Hypothalamus (tissue), 51 donors: ENCODE data around the gene ZNF229.
"Not testable (repeated sequence)": the region's sequence is repeated elsewhere in the genome, so short reads cannot be mapped to it uniquely, and the experiment has no call there.

Experiments used
- DNase-seq, 51 donors: peaks; one replicate each; lab custom pipeline; 2025; lab: John Stamatoyannopoulos, UW

The ZNF229 gene

DNA sequence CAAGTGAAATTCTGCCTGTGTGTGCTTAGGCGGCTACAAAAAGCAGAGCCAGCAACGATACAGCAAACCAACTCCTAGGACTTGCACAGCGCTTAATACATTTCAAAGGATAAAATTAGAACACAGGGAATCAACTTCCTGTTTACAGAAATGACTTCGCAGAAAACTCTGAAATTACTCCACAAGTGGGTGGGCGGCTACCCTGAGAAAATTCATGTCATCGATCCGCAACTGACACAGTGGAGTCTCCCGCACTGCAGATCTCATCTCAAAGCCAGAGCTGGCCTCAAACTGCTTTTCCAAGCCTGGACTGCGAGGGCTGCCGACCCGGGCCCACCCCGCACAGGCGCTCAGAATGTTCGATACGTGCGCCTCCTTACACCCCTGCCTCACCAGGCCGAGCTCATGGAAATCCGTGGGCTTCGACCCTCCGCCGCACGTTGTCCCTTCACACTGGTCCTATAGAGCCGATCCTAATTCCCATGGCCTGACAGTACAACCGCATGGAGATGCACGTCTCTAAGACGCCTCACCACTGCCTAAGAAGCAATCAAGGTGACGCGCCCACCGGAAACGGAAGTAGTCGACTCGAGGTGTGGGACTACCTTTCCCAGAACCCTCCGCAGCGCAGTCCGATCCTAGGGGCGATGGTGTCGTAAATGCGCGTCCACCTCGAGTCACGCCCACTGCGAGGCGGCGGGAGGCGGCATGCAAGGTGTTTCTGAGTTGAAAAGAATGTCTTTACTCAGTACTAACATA lies at the start of gene ZNF229:
Gene ZNF229 (minus strand): TSS at position 557 of the 759 bp plus-strand sequence. CDS start 5,625 bp downstream, outside the sequence.
- DNase-seq = peak in 50 of 51 donors; percentile 5 to 85 (median 62)

DNA sequence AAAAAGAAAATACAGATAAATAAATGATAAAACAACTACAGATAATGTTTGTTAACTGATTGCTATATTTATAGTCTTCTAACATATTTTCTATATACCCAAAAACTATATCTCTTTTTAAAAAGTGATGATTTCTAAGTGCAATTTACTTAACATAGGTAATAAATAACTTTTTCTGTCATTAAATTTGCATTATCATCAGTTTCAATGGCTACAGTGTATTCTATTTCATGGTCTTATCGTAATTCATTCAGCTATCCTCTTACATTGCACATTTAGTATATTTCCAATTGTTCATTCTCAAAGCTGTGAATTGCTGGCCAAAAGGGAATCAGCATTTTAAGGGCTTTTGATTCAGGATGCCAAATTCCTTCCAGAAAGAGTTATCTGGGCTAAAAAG lies 48.4 kb upstream of the ZNF229 start:
- DNase-seq = no peak

DNA sequence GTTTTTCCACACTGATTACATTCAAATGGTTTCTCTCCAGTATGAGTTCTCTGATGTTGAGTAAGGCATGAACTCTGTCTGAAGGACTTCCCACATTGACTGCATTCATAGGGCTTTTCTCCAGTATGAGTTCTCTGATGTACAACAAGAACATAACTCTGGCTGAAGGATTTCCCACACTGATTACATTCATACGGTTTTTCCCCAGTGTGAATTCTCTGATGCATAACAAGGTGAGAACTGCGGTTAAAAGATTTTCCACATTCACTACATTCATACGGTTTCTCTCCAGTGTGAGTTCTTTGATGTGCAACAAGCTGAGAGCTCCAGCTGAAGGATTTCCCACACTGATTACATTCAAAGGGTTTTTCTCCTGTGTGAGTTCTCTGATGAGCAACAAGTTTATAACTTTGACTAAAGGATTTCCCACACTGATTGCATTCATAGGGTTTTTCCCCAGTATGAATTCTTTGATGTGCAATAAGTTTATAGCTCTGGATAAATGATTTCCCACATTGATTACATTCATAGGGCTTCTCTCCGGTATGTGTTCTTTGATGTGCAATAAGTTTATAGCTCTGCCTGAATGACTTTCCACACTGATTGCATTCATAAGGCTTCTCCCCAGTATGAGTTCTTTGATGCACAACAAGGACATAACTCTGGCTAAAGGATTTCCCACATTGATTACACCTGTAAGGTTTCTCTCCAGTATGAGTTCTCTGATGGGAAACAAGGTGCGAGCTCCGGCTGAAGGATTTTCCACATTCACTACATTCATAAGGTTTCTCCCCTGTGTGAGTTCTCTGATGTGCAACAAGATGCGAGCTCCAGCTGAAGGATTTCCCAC lies 28.5 kb upstream of the ZNF229 start:
- DNase-seq = no peak

DNA sequence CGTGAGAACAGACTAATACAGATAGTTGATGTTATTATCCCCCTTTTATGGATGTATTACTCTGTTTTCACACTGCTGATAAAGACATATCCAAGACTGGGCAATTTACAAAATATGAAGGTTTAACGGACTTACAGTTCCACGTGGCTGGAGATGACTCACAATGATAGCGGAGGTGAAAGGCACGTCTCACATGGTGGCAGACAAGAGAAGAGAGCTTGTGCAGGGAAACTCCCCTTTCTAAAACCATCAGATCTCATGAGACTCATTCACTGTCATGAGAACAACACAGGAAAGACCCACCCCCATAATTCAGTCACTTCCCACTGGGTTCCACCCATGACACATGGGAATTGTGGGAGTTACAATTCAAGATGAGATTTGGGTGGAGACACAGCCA lies 20.5 kb upstream of the ZNF229 start:
- not testable (repeated sequence) for DNase-seq

DNA sequence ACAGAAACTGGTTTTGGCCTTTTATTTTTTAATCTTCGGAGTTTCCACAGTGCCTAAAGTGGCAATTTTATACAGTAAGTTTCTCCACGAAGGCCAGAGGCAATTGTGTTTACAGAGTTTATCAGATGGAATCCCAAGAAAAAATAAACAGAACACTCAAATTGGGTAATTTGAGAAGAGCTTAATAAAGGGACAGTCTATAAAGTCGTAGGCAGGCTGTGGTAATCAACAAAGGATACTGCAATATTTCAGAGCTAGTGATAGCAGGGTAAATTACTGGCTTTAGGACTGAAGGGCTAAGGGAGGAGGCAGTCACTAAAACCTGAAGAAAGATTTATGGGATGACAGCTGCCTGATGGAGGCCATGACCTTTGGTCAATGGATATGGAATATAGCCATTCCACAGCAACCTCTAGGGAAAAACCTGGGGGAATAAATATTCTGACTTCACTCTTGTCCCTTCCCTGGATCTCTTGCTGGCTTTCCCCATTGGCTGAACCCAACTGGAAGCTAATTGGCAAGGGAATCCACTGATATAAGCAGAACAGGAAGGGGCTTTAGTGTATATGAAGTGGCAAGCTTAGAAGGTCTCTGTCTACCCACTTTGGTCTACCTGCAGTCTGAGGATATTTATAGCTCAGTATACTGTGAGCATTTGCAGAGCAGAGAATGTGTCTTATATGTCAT lies 14.5 kb upstream of the ZNF229 start:
- not testable (repeated sequence) for DNase-seq

DNA sequence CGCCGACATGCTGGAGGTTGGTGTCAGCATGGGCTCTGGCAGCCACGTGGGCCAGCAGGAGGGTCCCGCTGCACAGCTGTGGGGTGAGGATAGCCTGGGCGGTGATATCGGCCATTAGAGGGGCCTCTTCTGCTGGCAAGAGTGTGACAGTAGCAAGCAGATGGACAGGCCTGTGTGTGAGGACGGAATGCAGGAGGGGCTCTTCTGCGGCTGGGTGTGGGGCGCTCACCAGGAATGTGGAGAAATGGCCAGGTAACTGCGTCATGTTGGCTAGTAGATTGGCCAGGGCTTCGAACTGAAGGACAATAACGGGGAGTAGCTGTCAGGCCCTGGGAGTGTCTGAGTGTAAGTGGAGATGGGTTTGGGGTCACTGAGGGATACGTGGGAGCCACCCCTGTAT lies 7.7 kb upstream of the ZNF229 start:
- DNase-seq = not testable (repeated sequence)

DNA sequence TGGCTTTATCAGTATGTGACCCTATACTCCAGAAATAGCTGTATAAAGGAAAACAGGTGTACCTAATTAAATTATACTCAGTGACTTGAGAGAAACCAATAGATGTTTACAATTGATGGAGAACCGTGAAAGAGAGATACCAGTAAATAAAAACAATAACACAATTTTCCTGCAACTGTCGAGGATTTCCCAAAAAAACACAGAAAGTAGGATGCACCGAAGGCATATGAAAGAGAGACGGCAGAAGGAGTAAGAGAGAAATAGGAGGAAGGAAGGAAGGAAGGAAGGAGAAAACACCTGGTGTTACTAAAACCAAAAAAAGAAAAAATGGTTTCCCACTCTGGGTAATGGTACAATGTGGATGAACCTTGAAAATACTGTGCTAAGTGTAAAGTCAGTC lies 6.8 kb upstream of the ZNF229 start:
- DNase-seq = no peak

DNA sequence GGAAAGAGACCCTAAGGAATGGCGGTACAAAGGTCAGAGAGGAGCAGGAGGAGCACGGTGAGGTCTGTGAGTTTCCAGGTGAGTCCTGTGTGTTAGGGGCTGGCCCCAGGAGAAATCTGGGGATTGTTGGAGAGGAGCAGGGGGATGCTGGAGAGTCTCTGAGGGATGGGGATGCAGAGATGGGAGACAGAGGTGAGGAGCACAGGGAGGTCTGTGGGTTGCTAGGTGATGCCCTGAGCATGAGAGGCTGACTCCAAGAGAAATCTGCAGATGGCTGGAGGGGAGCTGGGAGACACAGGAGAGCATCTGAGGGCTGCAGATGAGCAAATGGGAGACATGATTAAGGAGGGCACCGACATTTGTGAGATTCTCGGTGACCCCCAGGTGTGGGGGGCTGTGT lies 4.1 kb upstream of the ZNF229 start:
- DNase-seq = no peak

DNA sequence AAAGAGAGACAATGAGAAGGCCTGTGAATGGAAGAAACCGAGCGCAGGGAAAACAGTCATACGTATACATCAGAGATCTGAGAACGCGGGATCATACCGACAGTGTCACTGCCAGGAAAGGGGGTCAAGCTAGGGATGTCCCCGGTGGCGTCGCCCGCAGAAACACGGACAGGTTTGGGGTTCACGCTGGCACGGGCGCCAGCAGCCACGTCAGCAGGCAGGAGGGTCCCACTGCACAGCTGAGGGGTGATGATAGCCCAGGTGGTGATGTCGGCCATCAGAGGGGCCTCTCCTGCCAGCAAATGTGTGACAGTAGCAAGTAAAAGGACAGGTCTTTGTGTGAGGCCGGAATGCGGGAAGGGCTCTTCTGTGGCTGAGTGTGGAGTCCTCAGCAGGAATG lies 3.4 kb upstream of the ZNF229 start:
- no peak for DNase-seq

DNA sequence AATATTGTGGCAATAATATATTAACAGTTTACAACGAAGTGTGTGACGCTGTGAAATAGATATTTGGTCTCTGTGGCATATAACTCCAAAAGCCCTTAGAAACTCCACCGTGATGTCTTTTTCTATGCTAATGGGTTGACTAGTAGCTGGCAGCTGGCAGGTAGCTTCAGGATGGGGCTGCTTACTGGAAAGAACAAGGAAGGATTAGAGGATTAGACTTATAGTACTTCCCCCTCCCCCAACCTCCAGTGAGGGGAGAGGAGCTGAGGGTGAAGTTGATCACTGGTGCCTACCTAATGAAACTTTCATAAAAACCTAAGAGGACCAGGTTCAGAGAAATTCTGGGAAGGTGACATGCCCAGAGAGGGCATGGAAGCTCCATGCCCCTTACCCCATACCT lies 9.8 kb downstream of the ZNF229 start:
- no peak for DNase-seq

DNA sequence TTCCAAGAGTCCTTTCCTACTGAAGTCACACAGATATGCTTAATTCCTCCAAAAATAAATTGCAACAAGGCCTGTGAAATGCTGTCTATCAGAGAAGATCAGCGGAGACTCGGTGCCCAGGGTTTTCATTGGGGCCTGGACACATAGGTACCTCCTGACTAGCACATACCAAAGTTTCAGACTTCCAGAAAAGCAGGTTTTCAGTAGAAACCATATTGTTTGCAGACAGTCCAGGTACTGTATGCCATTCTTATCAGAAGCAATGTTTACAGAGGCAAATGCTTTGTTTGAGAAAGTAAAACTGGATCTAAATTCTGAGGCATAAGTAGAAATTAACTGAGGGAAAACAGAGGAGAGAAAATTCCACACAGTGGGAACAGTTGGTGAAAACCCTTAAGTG lies 12.8 kb downstream of the ZNF229 start:
- no peak for DNase-seq

DNA sequence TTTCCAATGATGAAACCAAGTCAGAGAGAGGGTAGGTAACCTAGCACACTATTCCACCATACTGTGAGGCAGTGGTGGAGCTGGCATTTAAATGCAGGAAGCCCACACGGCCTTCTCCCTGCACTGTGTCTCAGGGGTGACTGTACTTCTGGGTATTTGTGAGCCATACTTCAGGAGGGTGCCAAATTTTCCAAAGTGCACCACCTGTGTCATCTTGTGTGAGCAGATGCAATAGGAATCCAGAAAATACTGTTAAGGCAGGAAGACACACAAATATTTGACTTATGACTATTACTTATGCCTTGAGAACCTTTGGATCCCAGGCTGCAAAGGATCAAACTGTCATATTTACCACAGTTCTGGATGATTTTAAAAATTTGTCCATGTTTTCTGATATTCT lies 17.3 kb downstream of the ZNF229 start:
- DNase-seq = no peak

DNA sequence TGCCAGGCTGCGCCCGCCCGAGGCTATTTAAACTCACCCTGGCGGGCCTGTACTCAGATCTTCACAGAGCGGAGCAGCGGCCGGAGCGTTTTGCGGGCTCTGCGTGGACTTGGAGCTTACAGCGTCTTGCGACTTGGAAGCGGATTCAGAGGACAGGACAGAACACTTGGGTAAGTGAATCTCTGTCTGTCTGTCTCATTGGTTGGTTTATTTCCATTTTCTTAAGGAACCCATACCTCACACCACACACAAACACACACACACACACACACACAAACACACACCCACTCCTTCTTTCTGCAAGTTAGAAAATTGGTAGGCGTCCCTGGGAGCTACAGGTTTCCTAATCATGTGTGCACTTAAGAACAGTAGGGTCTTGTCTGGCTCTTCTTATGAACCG lies 32.7 kb downstream of the ZNF229 start:
- DNase-seq = not testable (repeated sequence)

DNA sequence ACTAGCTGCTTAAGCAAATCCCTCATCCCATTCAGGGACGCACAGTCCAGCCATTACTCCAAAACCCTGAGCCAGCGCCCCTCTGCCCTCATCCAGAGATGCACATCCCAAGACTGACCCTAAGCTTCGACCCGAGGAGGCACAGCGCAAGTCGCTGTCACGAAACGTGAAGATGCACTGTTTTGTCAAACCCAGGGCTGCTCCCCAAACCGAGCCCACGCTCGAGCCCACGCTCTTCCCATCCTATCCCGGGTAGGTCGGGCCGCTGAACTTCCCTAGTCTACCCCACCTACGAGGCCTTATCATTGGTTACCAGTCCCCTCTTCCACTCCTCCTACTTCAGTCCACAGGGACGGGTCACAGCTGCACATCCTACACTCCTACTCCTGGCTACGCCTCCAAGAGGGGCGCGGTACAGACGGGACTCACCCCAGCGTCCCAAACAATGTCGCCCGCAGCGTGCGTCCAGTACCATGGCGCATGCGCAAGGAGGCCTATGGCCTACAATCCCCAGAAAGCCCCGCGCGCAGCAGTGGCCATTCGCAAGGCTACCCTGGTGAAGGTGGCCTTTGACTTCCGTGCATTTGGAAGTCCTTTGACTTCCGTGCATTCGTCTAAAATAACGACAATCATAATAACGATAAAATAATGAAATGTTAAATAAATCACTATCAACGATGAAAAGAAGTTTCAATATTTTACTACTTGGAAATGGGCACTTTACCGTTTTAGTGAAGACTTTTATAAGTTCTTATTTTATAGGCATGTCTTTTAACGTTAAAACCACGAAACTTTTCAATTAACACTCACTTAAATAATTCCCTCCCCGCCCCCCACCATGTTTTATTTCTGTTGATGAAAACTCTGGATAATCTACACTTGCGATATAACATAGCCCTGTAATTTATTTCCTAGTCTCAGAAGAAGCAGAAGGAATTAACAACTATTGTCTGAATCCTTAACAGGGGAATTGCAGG lies 46.8 kb downstream of the ZNF229 start, which contains the start of gene ZNF285:
Gene ZNF285 (minus strand): TSS at position 470 of the 977 bp plus-strand sequence. CDS start 4,395 bp downstream, outside the sequence.
- DNase-seq = no peak

DNA sequence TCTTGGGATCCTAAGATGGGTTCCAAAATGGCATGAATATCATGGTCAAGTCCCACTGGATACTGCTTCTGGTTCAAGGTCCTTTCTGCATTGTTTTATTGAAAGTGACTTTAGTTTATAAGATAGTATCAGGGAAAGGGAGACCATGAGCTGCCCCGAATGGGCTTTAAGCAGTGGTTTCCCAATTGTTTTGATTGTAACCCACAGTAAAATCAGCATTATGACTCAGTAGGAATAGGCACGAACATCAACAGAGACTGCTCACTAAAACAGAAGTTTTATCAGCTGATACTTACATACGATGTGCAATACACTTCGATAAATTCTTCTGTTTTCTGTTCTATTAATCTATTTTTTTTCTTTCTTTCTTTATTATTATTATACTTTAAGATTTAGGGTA lies 59.0 kb downstream of the ZNF229 start:
- DNase-seq = not testable (repeated sequence)
